HFF-Myc (cell line): ENCODE results near the gene PAX1.

Experiments
- DNase-seq: peaks from one replicate; pipeline ENCODE4 v3.0.0-alpha.2; 2011; ENCODE audit warnings: low read depth; ENCODE audit errors: extremely low read depth
- H3K4me3 ChIP-seq: replicated peaks from 2 replicates; pipeline ENCODE4 v1.5.1; 2011; ENCODE audit warnings: low read depth, mild to moderate bottlenecking, control low read depth, low read length
- TF ChIP-seq, protein P1 (sequence below): IDR thresholded peaks from 2 replicates; pipeline ENCODE4 v1.5.1; 2012; ENCODE audit warnings: mild to moderate bottlenecking, low read depth, low read length, control low read depth; ENCODE audit errors: missing control alignments

Gene PAX1

DNA sequence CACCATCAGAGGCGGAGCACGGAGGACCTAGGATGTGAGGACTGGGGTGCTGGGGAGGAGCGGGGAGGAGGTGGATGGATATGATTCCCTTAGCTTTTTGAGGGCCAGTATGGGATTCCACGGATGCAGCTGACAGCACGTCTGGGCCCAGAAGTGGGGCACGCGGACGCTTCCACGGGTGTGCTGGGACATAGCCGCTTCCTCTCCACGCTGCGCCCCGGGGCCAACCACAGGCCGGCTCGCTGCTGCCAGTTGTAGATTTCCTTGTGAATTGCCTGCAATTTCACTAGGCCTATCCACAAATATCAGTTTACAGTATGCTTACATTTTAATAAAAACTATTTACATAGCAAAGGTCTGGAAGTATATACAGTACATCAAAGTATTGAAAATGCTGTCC lies 23.9 kb downstream of the PAX1 start:
- H3K4me3 ChIP-seq, result no peak overlapping the region
- TF ChIP-seq, protein P1, sequence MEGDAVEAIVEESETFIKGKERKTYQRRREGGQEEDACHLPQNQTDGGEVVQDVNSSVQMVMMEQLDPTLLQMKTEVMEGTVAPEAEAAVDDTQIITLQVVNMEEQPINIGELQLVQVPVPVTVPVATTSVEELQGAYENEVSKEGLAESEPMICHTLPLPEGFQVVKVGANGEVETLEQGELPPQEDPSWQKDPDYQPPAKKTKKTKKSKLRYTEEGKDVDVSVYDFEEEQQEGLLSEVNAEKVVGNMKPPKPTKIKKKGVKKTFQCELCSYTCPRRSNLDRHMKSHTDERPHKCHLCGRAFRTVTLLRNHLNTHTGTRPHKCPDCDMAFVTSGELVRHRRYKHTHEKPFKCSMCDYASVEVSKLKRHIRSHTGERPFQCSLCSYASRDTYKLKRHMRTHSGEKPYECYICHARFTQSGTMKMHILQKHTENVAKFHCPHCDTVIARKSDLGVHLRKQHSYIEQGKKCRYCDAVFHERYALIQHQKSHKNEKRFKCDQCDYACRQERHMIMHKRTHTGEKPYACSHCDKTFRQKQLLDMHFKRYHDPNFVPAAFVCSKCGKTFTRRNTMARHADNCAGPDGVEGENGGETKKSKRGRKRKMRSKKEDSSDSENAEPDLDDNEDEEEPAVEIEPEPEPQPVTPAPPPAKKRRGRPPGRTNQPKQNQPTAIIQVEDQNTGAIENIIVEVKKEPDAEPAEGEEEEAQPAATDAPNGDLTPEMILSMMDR, result no peak
- DNase-seq, result no peak

DNA sequence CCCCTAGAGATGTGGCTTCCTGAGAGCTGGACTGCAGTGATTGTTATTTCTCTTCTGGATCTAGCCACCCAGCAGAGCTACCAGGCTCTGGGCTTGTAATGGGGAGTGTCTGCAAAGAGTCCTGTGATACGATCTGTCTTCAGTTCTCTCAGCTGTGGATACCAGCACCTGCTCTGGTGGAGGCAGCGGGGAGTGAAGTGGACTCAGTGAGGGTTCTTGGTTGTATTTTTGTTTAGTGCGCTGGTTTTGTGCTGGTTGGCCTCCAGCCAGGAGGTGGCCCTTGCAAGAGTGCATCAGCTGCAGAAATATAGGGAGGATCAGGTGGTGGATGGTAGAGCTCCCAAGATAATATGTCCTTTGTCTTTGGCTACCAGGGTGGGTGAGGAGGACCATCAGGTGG lies 33.7 kb downstream of the PAX1 start:
- no peak overlapping the region for H3K4me3 ChIP-seq
- DNase-seq, result no peak
- TF ChIP-seq, protein P1, result no peak

GRCh38 chr20:21739682-21740081 lies 34.2 kb downstream of the PAX1 start:
- TF ChIP-seq, protein P1, result no peak
- no peak overlapping the region for H3K4me3 ChIP-seq
- no peak for DNase-seq

DNA sequence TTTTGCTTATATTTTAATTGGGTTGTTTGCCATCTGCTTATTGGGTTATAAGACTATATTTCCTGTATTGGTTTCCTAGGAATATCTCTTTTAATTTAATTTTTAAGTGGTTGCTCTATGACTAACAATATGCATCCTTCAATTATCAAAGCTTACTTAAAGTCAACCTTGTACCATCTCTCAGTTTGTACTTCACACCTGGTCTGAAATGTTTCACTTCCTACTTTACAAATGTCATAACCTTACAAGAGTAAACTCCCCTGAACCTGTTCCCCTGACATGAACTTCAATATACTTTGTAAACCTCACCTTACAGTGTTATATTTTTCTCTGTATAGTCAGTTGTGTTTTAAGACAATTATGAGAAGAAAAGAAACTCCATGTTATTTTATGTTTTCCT lies 35.8 kb downstream of the PAX1 start:
- DNase-seq, result no peak
- H3K4me3 ChIP-seq, result no peak overlapping the region
- TF ChIP-seq, protein P1, result no peak

DNA sequence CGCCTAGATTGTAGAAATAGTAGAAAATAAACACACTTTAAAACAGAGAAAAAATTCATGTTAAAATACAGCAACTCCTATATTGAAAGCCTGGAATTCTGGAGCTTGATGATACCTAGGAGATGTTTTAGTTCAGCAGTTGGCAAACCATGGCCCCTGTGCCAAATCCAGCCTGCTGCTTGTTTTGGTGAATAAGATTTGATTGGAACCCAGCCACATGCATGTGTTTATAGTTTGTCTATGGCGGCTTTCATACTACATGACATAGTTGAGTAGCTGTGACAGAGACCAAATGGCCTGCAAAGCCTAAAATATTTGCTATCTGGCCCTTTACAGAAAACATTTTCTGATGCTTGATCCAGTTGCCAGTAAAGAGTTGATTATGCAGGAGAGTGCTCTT lies 57.2 kb downstream of the PAX1 start:
- TF ChIP-seq, protein P1, result no peak
- no peak overlapping the region for H3K4me3 ChIP-seq

GRCh38 chr20:21767200-21767738 lies 61.8 kb downstream of the PAX1 start:
- no peak overlapping the region for H3K4me3 ChIP-seq
- DNase-seq, result no peak
- TF ChIP-seq, protein P1, result no peak

More for the DNA sequence above, 57.2 kb downstream of the PAX1 start:
- no peak for DNase-seq

DNA sequence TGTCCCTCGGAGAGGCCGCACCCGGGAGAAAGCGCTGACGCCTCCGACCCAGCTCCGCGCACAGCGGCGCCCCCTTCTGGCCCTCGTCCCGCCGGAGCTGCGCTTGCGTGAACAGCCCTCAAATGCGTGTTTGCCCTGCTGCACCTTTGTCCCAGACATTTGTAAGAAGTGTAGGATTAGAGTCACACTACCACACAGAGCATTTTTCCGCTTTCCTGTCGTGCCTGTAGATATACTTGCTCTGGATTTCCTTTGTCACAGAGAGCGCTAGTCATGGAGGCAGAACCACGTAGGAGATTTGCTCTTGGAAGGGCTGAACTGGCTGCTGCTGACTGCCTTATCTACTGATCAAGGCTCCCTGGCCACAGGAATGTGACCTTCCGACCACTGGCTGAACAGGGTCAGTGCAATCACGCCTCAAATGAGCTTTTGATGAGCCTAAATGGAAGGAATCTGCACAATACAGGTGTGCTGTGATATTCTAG lies 62.3 kb downstream of the PAX1 start:
- TF ChIP-seq, protein P1, result no peak
- no peak for DNase-seq
- no peak overlapping the region for H3K4me3 ChIP-seq
